Psoas muscle (tissue), 8 donors: Measurements from ENCODE around the gene METRNL. TPM values are rescaled to one million over a fixed set of nuclear protein-coding genes. Genes with fewer than 3 reads are reported as not detected.

Experiments
- ATAC-seq, 4 donors: fragments of 200-7000 bp; cut with Tn5 transposase; one replicate each; pipeline ENCODE4 v1.9.1; 2020; ENCODE audit warnings: moderate library complexity in 3 of 4, mild to moderate bottlenecking in 2 of 4
- DNase-seq, 2 donors: peaks; one replicate each; pipeline ENCODE4 v3.0.0-alpha.2; 2020
- H3K27ac ChIP-seq: fragments of 200-600 bp; one replicate; pipeline ENCODE4 v1.8.0; 2022
- H3K27me3 ChIP-seq, 3 donors: fragments of 200-600 bp in 1 of 3; one replicate each; pipeline versions ENCODE4 v1.6.1 to v1.8.0; 2013 to 2022; ENCODE audit warnings: low read length in 2 of 3, mild to moderate bottlenecking in 2 of 3, moderate library complexity in 1 of 3; ENCODE audit not compliant: insufficient read depth in 3 of 3
- H3K36me3 ChIP-seq, 2 donors: fragments of 200-600 bp in 1 of 2; one replicate each; pipeline versions ENCODE4 v1.6.1 to v1.8.0; 2013 to 2022; ENCODE audit warnings: low read depth in 1 of 2, mild to moderate bottlenecking in 1 of 2, moderate library complexity in 1 of 2; ENCODE audit not compliant: insufficient read depth in 1 of 2
- H3K4me1 ChIP-seq: fragments of 200-600 bp; one replicate; pipeline ENCODE4 v1.8.0; 2022
- H3K4me3 ChIP-seq: fragments of 200-600 bp; one replicate; pipeline ENCODE4 v1.8.0; 2022; ENCODE audit warnings: mild to moderate bottlenecking
- H3K9me3 ChIP-seq: fragments of 200-600 bp; one replicate; pipeline ENCODE4 v1.8.0; 2022
- WGBS, 3 donors: extraction: QIAGEN DNeasy Blood & Tissue Kit; methylation state at CpG; one replicate each; pipeline versions ENCODE4 v1.1.6 to v1.1.7; 2013; 5-methylcytosine and 5-hydroxymethylcytosine counted together
- intact Hi-C, 2 donors: fragments of 100-400 bp; cut with DNase I; formaldehyde crosslinking; loops; one replicate each; pipeline versions ENCODE4 v1.11.0 to v1.14.2; 2022
- polyA plus RNA-seq, 3 donors: library from polyadenylated mRNA; stranded (reverse); fragments of 200-250 nt; gene quantifications; one replicate each; pipeline ENCODE4 v1.2.3, GENCODE V29; 2013
- total RNA-seq, 4 donors: library from RNA; stranded (reverse); fragmentation: NEBNext Ultra II Directional in 2 of 4; extraction: Animal tissue kit (Norgen Biotek cat#: 25700) in 2 of 4; gene quantifications; one replicate each; pipeline versions ENCODE4 v1.2.1 to v1.2.4, GENCODE V29; 2021 to 2023
- TF ChIP-seq, protein P1 (sequence below): fragments of 200-600 bp; IDR thresholded peaks from one replicate; pipeline ENCODE4 v1.8.0; 2022; ENCODE audit warnings: antibody characterized with exemption
- donor health status: healthy with polysubstance abuse.
- donor health status: DM: no; HTN: no; CAD: no; lungs with moderate emphysema.
- donor health status: Bipolar disorder and iron deficiency.
- donor health status: healthy.
- donor health status: DM: yes; HTN: yes; CAD: no.
- donor health status: DM: no; HTN: no; CAD: no.
- donor health status: DM: no; HTN: no; CAD: no.
- donor health status: DM: yes; HTN: yes; CAD: no.

Gene METRNL
- total and polyA plus RNA-seq, 7 donors = 6.7 to 81.7 (median 12.1) TPM

DNA sequence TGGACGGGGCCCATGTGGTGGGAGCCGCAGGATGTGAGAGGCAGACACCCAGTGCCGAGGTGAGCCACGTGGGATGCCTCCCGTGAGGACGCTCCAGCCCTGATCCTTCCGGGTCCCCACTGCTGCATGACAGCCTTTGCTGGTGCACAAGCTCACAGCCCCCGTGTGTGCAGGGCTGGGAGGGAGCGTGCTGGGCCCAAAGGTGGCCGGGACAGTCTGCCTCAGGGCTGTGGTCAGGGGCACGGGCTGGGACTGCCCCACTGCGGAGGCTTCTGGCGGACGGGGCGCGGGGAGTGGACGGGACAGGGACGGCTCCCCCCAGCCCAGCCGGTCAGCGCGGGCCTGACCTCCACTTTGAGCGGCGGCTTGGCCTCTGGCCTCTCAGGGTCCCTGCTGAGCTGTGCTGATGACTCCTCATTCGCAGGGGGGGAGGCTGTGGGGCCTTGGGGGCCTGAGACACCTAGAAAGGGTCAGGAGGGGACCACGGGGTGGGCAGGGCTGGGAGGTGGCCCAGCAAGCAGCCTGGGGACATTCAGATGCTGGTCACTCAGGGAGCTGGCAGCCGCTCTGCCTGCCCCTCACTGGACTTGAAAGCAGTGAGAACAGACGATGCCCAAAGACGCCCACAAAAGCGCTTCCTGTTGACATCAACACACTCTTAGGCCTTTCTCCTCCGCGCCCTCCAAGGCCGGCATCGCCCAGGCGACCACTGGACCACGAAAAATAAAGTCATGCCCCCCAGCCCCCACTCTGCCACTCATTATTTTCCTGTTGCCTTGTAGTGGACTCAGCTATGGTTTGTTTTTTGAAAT is 9.3 kb upstream of the METRNL start:
- Histone ChIP-seq H3K27ac (no peak overlapping the region), H3K27me3 (no peaks in the 10 kb centered on the region), H3K36me3 (no peaks in the 10 kb centered on the region), H3K4me1 (no peaks in the 10 kb centered on the region), H3K4me3 (no peak overlapping the region), H3K9me3 (no peaks in the 10 kb centered on the region)
- DNase-seq (peak; percentile 8 to 47), ATAC-seq (no peak)
- TF ChIP-seq, protein P1, sequence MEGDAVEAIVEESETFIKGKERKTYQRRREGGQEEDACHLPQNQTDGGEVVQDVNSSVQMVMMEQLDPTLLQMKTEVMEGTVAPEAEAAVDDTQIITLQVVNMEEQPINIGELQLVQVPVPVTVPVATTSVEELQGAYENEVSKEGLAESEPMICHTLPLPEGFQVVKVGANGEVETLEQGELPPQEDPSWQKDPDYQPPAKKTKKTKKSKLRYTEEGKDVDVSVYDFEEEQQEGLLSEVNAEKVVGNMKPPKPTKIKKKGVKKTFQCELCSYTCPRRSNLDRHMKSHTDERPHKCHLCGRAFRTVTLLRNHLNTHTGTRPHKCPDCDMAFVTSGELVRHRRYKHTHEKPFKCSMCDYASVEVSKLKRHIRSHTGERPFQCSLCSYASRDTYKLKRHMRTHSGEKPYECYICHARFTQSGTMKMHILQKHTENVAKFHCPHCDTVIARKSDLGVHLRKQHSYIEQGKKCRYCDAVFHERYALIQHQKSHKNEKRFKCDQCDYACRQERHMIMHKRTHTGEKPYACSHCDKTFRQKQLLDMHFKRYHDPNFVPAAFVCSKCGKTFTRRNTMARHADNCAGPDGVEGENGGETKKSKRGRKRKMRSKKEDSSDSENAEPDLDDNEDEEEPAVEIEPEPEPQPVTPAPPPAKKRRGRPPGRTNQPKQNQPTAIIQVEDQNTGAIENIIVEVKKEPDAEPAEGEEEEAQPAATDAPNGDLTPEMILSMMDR = no peak
- intact Hi-C loops = no loop called here
- 76 to 83% (median 79%) methylated on average over 30 to 35 of the region's 35 CpGs for WGBS, 3 donors

DNA sequence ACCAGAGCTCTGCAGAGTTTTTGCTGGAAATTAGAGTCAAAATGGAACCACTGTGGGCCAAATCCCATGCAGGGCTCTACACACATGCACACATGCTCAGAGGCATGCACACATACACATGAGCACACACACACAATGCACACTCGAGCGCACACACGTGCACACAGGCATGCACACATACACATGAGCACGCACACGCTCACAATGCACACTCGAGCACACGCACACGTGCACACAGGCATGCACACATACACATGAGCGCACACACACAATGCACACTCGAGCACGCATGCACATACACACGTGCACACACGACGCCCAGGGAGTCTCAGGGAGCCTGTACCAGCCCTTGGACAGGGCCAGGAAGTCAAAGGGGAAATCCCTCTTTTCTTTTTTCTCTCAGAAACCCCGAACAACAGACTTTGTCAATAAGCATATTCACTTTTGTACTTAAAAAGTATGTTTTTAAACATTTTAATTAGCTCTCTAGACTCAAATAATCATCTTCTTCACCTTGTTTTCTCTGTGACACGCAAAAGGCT is 8.5 kb upstream of the METRNL start:
- H3K27ac ChIP-seq = no peak overlapping the region
- ATAC-seq (no peak), DNase-seq (no peak)
- no peaks in the 10 kb centered on the region for H3K4me1 ChIP-seq
- H3K9me3 ChIP-seq = no peaks in the 10 kb centered on the region
- 90 to 95% (median 92%) methylated on average over 16 of the region's 16 CpGs for WGBS, 3 donors
- TF ChIP-seq, protein P1 = no peak
- no peak overlapping the region for H3K4me3 ChIP-seq
- intact Hi-C loops = no loop called here
- H3K27me3 ChIP-seq = no peaks in the 10 kb centered on the region
- H3K36me3 ChIP-seq = no peaks in the 10 kb centered on the region

DNA sequence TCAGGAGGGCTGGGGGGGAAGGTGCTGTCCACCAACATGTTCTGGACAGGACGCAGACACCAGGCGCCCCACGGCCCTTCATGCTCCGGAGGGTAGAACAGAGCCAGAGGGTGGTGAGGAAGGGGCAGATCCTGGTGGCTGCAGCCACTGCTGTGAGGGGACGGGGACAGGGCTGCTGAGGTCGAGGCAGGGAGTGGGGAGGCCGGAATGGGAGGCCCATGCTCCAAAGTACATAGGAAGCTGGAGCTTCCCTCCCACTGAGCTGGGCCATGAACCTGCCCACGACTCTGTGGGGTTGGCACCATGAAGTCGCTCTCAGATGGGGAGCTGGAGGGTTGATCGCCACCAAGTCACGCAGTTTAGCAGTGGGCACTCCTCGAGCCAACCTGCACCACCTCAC is 8.0 kb upstream of the METRNL start:
- intact Hi-C loops = no loop called here
- no peak overlapping the region for H3K27ac ChIP-seq
- ATAC-seq (no peak), DNase-seq (no peak)
- H3K4me3 ChIP-seq = no peak overlapping the region
- 88 to 92% (median 91%) methylated on average over 11 to 12 of the region's 12 CpGs for WGBS, 3 donors
- no peaks in the 10 kb centered on the region for H3K27me3 ChIP-seq
- H3K4me1 ChIP-seq = no peaks in the 10 kb centered on the region
- TF ChIP-seq, protein P1 = no peak
- H3K36me3 ChIP-seq = no peaks in the 10 kb centered on the region
- no peaks in the 10 kb centered on the region for H3K9me3 ChIP-seq

DNA sequence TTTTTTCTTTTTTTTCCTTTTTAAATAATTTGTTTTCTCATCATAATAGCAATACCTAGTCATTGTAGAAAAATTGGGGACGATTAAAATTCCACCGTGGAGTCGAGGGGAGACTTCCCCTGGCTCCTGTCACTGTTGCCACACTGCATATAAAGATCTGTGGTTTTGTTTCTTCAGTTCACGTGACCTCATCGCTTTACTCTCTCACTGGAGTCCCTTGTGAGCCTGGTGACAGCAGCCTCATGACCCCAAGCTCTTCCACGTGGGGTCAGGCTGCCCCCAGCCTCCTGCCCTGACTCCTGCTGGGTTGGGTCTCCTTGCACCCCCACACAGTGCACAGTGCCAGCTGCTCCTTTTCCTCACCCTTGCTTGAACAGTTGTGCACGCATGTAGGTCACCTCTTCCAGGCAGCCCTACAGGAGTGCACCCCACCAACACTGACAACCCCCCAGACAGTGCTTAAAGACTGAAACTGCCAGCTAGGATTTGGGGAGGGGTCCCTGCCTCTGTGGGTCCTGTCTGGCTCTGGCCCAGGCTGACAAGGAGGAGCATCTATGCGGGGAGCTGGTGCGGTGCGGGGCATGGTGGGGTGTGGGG is 7.3 kb upstream of the METRNL start:
- no peak for DNase-seq
- 78 to 81% (median 79%) methylated on average over 10 of the region's 10 CpGs for WGBS, 3 donors
- no peak overlapping the region for H3K4me3 ChIP-seq
- no peaks in the 10 kb centered on the region for H3K9me3 ChIP-seq
- intact Hi-C loops = no loop called here
- no peaks in the 10 kb centered on the region for H3K4me1 ChIP-seq
- H3K27ac ChIP-seq = no peak overlapping the region
- no peaks in the 10 kb centered on the region for H3K36me3 ChIP-seq
- no peaks in the 10 kb centered on the region for H3K27me3 ChIP-seq
- TF ChIP-seq, protein P1 = no peak
- ATAC-seq = no peak
